ENCODE results near the gene NDUFS8. TPM values are rescaled to one million over a fixed set of nuclear protein-coding genes. Genes with fewer than 3 reads are reported as not detected.

The NDUFS8 gene
- total and polyA plus RNA-seq, 2 of the 13 experiments (the other 11 are each of a cell fraction or from before 2014, with no cell fraction given) = 96.7 to 158 TPM

- TF ChIP-seq ZGPAT (CRISPR knock-in tag; IDR thresholded peaks at IDR 0.05) (peak; percentile 37; the same call in 1 of the 2 replicates), SP5 (CRISPR knock-in tag; IDR thresholded peaks at IDR 0.05; ENCODE audit: borderline replicate concordance, low read depth) (peak; percentile 71), ZFP82 (CRISPR knock-in tag; IDR thresholded peaks at IDR 0.05; ENCODE audit: borderline replicate concordance) (no peak), REXO4 (CRISPR knock-in tag; IDR thresholded peaks at IDR 0.05; ENCODE audit: borderline replicate concordance) (no peak), BCL6 (CRISPR knock-in tag; IDR thresholded peaks at IDR 0.05) (peak; percentile 39; the same call in 1 of the 2 replicates), ZNF577 (CRISPR knock-in tag; IDR thresholded peaks at IDR 0.05; ENCODE audit: borderline replicate concordance, low read depth) (no peak), ZNF343 (CRISPR knock-in tag; IDR thresholded peaks at IDR 0.05) (no peak), NCOR1 (IDR thresholded peaks at IDR 0.05; ENCODE audit: borderline replicate concordance, low read length) (peak; percentile 54; the same call in 1 of the 2 replicates), ZUFSP (CRISPR knock-in tag; IDR thresholded peaks at IDR 0.05; ENCODE audit: borderline replicate concordance) (no peak), NR2F6 (IDR thresholded peaks at IDR 0.05) (peak; percentile 67), NR2F6 (CRISPR knock-in tag; IDR thresholded peaks at IDR 0.05) (peak; percentile 76), DNMT3B (CRISPR knock-in tag; conservative IDR thresholded peaks at IDR 0.05) (no peak), ADNP (CRISPR knock-in tag; IDR thresholded peaks at IDR 0.05) (no peak), ZNF264 (CRISPR knock-in tag; IDR thresholded peaks at IDR 0.05) (no peak), TFDP1 (CRISPR knock-in tag; IDR thresholded peaks at IDR 0.05; ENCODE audit: borderline replicate concordance) (peak; percentile 32; the same call in 1 of the 2 replicates), ZBTB44 (CRISPR knock-in tag; IDR thresholded peaks at IDR 0.05) (no peak), ZNF766 (CRISPR knock-in tag; IDR thresholded peaks at IDR 0.05; ENCODE audit: borderline replicate concordance) (peak; percentile 52; the same call in 1 of the 2 replicates), MEIS2 (CRISPR knock-in tag; IDR thresholded peaks at IDR 0.05) (no peak), BATF2 (CRISPR knock-in tag; IDR thresholded peaks at IDR 0.05) (no peak), ZNF841 (CRISPR knock-in tag; IDR thresholded peaks at IDR 0.05; ENCODE audit: borderline replicate concordance) (no peak), ZBTB38 (CRISPR knock-in tag; IDR thresholded peaks at IDR 0.05) (no peak), FOXK2 (IDR thresholded peaks at IDR 0.05) (no peak), POLR2A (IDR thresholded peaks at IDR 0.05; ENCODE audit: insufficient read depth in 1 of 2, low read depth in 2 of 2, low read length in 2 of 2) (0 out of 4 replicates have a peak, but pooled peaks of 1 of the 2 experiments have one; percentile 41), ZNF367 (CRISPR knock-in tag; IDR thresholded peaks at IDR 0.05; ENCODE audit: borderline replicate concordance) (no peak)
These were observed 17.5 kb upstream of the NDUFS8 start (continued) for GRCh38 chr11:68012843-68013610.
